Spleen (tissue), 11 donors: Measurements from ENCODE around the gene DIAPH1. TPM values are rescaled to one million over a fixed set of nuclear protein-coding genes. Genes with fewer than 3 reads are reported as not detected.

Experiments
- DNase-seq: peaks from one replicate; pipeline ENCODE4 v3.0.0-alpha.2; 2020
- H3K27ac ChIP-seq, 8 donors: fragments of 200-600 bp; sonication (generic) in 7 of 8; 1 replicate in 4 of 8; 2 replicates in 4 of 8; pipeline versions ENCODE4 v1.5.0 to v1.8.0; 2016 to 2021; ENCODE audit warnings: inconsistent platforms in 4 of 8, mild to moderate bottlenecking in 4 of 8, moderate library complexity in 1 of 8
- H3K27me3 ChIP-seq, 7 donors: fragments of 200-600 bp; sonication (generic) in 6 of 7; replicated peaks in 1 of 7; 1 replicate in 4 of 7; 2 replicates in 3 of 7; pipeline versions ENCODE4 v1.5.0 to v1.8.0; 2016 to 2021; ENCODE audit warnings: inconsistent platforms in 3 of 7, mild to moderate bottlenecking in 1 of 7
- H3K36me3 ChIP-seq, 6 donors: fragments of 200-600 bp; sonication (generic) in 5 of 6; 1 replicate in 4 of 6; 2 replicates in 2 of 6; pipeline versions ENCODE4 v1.5.0 to v1.8.0; 2016 to 2021; ENCODE audit warnings: inconsistent platforms in 2 of 6
- H3K4me1 ChIP-seq, 6 donors: fragments of 200-600 bp; sonication (generic) in 5 of 6; 1 replicate in 3 of 6; 2 replicates in 3 of 6; pipeline versions ENCODE4 v1.5.0 to v1.8.0; 2016 to 2021; ENCODE audit warnings: inconsistent platforms in 3 of 6
- H3K4me3 ChIP-seq, 8 donors: fragments of 200-600 bp; sonication (generic) in 7 of 8; 1 replicate in 4 of 8; 2 replicates in 4 of 8; pipeline versions ENCODE4 v1.5.0 to v1.8.0; 2016 to 2021; ENCODE audit warnings: inconsistent platforms in 4 of 8, mild to moderate bottlenecking in 4 of 8, moderate library complexity in 2 of 8
- H3K9me3 ChIP-seq, 8 donors: fragments of 200-600 bp; sonication (generic) in 7 of 8; 1 replicate in 4 of 8; 2 replicates in 4 of 8; pipeline versions ENCODE4 v1.5.0 to v1.8.0; 2016 to 2021; ENCODE audit warnings: inconsistent platforms in 4 of 8
- CTCF ChIP-seq, 11 experiments: fragments of 200-600 bp in 7 of 11; fragments of 450-650 bp in 4 of 11; sonication (generic) in 4 of 11; IDR thresholded peaks in 8 of 11; conservative IDR thresholded peaks in 3 of 11; 1 replicate in 7 of 11; 2 replicates in 4 of 11; pipeline versions ENCODE4 v1.4.0 to v1.8.0; 2016 to 2021; ENCODE audit warnings: antibody characterized with exemption in 11 of 11, inconsistent platforms in 4 of 11, mild to moderate bottlenecking in 1 of 11
- POLR2A ChIP-seq, 3 donors: fragments of 450-650 bp; IDR thresholded peaks; one replicate each; pipeline ENCODE4 v1.5.1; 2017; ENCODE audit warnings: antibody characterized with exemption in 3 of 3, mild to moderate bottlenecking in 1 of 3
- POLR2AphosphoS5 ChIP-seq, 3 donors: sonication (generic); formaldehyde crosslinking; IDR thresholded peaks; one replicate each; pipeline ENCODE4 v1.5.1; 2017; ENCODE audit warnings: antibody characterized with exemption in 3 of 3
- WGBS, 5 donors: extraction: QIAGEN DNeasy Blood & Tissue Kit in 3 of 5; methylation state at CpG; one replicate each; pipeline versions ENCODE4 v1.1.5 to v1.1.7; 2013 to 2018; 5-methylcytosine and 5-hydroxymethylcytosine counted together
- intact Hi-C: fragments of 100-400 bp; cut with DNase I; formaldehyde crosslinking; loops from one replicate; pipeline ENCODE4 v1.15.0; 2023; ENCODE audit warnings: low total_unique reads
- polyA plus RNA-seq, 3 donors: library from polyadenylated mRNA; stranded (reverse); fragments of 200-250 nt; gene quantifications; one replicate each; pipeline ENCODE4 v1.2.1, GENCODE V29; 2013
- total RNA-seq, 7 donors: library from RNA; depleted of rRNA in 3 of 7; stranded (reverse); fragments of >200 nt in 3 of 7; fragmentation: NEBNext Ultra II Directional in 4 of 7; extraction: Animal tissue kit (Norgen Biotek cat#: 25700) in 4 of 7; gene quantifications; one replicate each; pipeline versions ENCODE4 v1.1.0 to v1.2.1, GENCODE V29; 2016 to 2021
- donor health status: healthy with polysubstance abuse.
- donor health status: DM: no; HTN: no; CAD: no; lungs with moderate emphysema.
- donor health status: DM: no; HTN: no; CAD: no.
- donor health status: Bipolar disorder and iron deficiency.
- donor health status: healthy.
- donor health status: DM: no; HTN: no; CAD: no.
- donor health status: DM: yes; HTN: yes; CAD: no.

Gene DIAPH1
- total and polyA plus RNA-seq, 10 donors, result 35.4 to 123 (median 81.5) TPM

GRCh38 chr5:141519605-141520565 is 98.9 kb downstream of the DIAPH1 start:
- peaks cover 0 to 100% (median 54%) of the 10 kb centered on the region in 6 donors for H3K36me3 ChIP-seq
- peaks cover 10 to 100% (median 51%) of the 10 kb centered on the region in 6 donors for H3K4me1 ChIP-seq
- H3K27me3 ChIP-seq, result no peaks in the 10 kb centered on the region
- WGBS, 5 donors, result 54 to 81% (median 67%) methylated on average over 3 of the region's 3 CpGs
- no peaks in the 10 kb centered on the region for H3K9me3 ChIP-seq
- no peak for TF ChIP-seq CTCF (IDR thresholded peaks at IDR 0.05 in 8 of 11, conservative IDR thresholded peaks at IDR 0.05 in 3 of 11)
- TF ChIP-seq POLR2A (IDR thresholded peaks at IDR 0.05), result no peak
- TF ChIP-seq POLR2AphosphoS5 (IDR thresholded peaks at IDR 0.05), result no peak
- intact Hi-C loops, result no loop called here
- H3K4me3 ChIP-seq, result no peak overlapping the region
- peak overlapping the region in 5 of 8 donors; percentile 33 to 68 (median 53) for H3K27ac ChIP-seq
- no peak for DNase-seq

DNA sequence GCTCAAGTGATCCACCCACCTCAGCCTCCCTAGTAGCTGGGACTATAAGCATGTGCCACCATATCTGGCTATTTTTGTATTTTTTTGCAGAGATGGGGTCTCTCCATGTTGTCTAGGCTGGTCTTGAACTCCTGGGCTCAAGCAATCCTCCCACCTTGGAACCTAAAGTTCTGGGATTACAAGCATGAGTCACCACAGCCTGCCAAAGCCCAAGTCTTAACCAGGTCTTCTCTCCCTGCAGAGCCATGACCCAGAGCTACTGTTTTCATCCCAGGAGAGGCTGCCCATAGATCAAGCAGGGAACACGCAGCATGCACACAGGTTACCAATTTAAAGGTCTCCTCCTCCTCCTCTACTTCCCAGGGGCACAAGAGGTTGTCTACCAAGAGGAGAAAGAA is 100.2 kb downstream of the DIAPH1 start:
- H3K27ac ChIP-seq, result peak overlapping the region in 1 of 8 donors; percentile 87
- DNase-seq, result no peak
- no peaks in the 10 kb centered on the region for H3K27me3 ChIP-seq
- peaks cover 0 to 96% (median 49%) of the 10 kb centered on the region in 6 donors for H3K36me3 ChIP-seq
- TF ChIP-seq CTCF (IDR thresholded peaks at IDR 0.05 in 8 of 11, conservative IDR thresholded peaks at IDR 0.05 in 3 of 11) (no peak), POLR2AphosphoS5 (IDR thresholded peaks at IDR 0.05) (no peak), POLR2A (IDR thresholded peaks at IDR 0.05) (no peak)
- no peak overlapping the region for H3K4me3 ChIP-seq
- H3K9me3 ChIP-seq, result no peaks in the 10 kb centered on the region
- 95 to 100% (median 100%) methylated on average over 1 of the region's 1 CpG for WGBS, 5 donors
- intact Hi-C loops, result no loop called here
- peaks cover 14 to 100% (median 57%) of the 10 kb centered on the region in 6 donors for H3K4me1 ChIP-seq

- Histone ChIP-seq H3K4me3 (no peak overlapping the region), H3K9me3 (no peaks in the 10 kb centered on the region), H3K36me3 (peaks cover 0 to 91% (median 44%) of the 10 kb centered on the region in 6 donors), H3K27me3 (no peaks in the 10 kb centered on the region), H3K27ac (peak overlapping the region in 4 of 8 donors; percentile 13 to 87 (median 44)), H3K4me1 (peaks cover 16 to 100% (median 63%) of the 10 kb centered on the region in 6 donors)
- intact Hi-C loops, result no loop called here
- 89 to 90% (median 90%) methylated on average over 11 of the region's 11 CpGs for WGBS, 5 donors
- peak; percentile 21 for DNase-seq
- TF ChIP-seq POLR2AphosphoS5 (IDR thresholded peaks at IDR 0.05), result no peak
- TF ChIP-seq CTCF (IDR thresholded peaks at IDR 0.05 in 8 of 11, conservative IDR thresholded peaks at IDR 0.05 in 3 of 11), result no peak
- no peak for TF ChIP-seq POLR2A (IDR thresholded peaks at IDR 0.05)
Observed at GRCh38 chr5:141517880-141518617, 100.8 kb downstream of the DIAPH1 start.
